ENCODE data around the gene PIK3R3. TPM values are rescaled to one million over a fixed set of nuclear protein-coding genes. Genes with fewer than 3 reads are reported as not detected.

Gene PIK3R3
- total RNA-seq, 1 experiment from 2014 or later: 12.4 TPM

DNA sequence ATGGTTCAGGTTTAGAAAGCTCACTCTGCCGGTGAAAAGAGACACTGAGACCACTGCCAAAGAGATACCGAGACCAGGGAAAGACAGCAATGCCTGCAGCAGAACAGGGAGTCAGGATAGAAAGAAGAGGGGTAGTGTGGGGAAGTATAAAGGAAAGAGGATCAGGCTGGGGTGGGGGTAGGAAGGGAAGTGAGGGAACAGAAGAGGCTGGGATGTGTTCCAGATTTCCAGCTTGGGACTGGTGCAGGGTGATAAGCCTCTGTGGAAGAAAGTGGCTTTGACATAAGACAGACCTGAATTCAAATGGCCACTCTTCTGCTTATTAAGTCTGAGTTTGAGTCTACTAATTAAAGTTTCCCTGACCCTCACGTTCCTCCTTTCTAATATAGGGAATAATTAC is 105.9 kb downstream of the PIK3R3 start:
- no peaks in the 10 kb centered on the region for H3K4me1 ChIP-seq (ENCODE audit: insufficient read depth, low read length)
- peak overlapping the region in 2 of 3 experiments; percentile 7 to 12; a peak in 1 of 7 replicates for H3K27ac Mint-ChIP-seq
- WGBS (ENCODE audit: extremely low coverage, insufficient read length, low lambda C conversion rate): no CpG with 5 or more reads among the region's 3 CpGs

More for the DNA sequence above, 105.9 kb downstream of the PIK3R3 start:
- Histone ChIP-seq H3K9ac (ENCODE audit: extremely low read depth, insufficient read length, low read length) (no peak overlapping the region), H3K18ac (ENCODE audit: insufficient read length, low read depth, low read length) (no peak overlapping the region), H3K27me3 (ENCODE audit: insufficient read depth, low read length) (no peaks in the 10 kb centered on the region), H2BK12ac (ENCODE audit: insufficient read length, low read depth, low read length) (no peak overlapping the region), H3K56ac (ENCODE audit: insufficient read length, low read depth, low read length) (no peak overlapping the region), H3K23me2 (ENCODE audit: insufficient read length, low read depth, low read length, poor library complexity, severe bottlenecking) (no peaks in the 10 kb centered on the region), H3K4ac (ENCODE audit: low read depth, low read length) (no peak overlapping the region), H4K5ac (ENCODE audit: insufficient read length, low read depth, low read length) (no peak overlapping the region), H3K79me2 (ENCODE audit: insufficient read depth, low read length) (no peaks in the 10 kb centered on the region), H3K27ac (ENCODE audit: insufficient read length, low read depth, low read length) (no peak overlapping the region), H3K14ac (ENCODE audit: insufficient read depth, low read length) (no peak overlapping the region), H3T11ph (ENCODE audit: low read length) (no peak overlapping the region), H2BK5ac (ENCODE audit: insufficient read length, low read length) (no peak overlapping the region), H3K23ac (ENCODE audit: insufficient read length, low read depth, low read length) (no peak overlapping the region), H3K4me2 (ENCODE audit: insufficient read depth, insufficient read length, low read length) (no peak overlapping the region), H2BK120ac (ENCODE audit: low read depth, low read length, poor library complexity, severe bottlenecking) (no peak overlapping the region), H4K91ac (ENCODE audit: insufficient read length, low read depth, low read length) (no peak overlapping the region), H3K79me1 (ENCODE audit: insufficient read depth, low read depth, low read length, poor library complexity, severe bottlenecking) (no peaks in the 10 kb centered on the region), H4K20me1 (ENCODE audit: control insufficient read depth, insufficient read depth, insufficient read length) (no peaks in the 10 kb centered on the region), H2BK15ac (ENCODE audit: low read depth, low read length) (no peak overlapping the region), H4K8ac (replicated peaks; ENCODE audit: insufficient read length, low read depth, low read length) (no peak overlapping the region), H2AK5ac (ENCODE audit: insufficient read length, low read length) (no peak overlapping the region), H2AFZ (ENCODE audit: low read length) (no peak overlapping the region), H2BK20ac (ENCODE audit: low read depth, low read length, poor library complexity, severe bottlenecking) (no peak overlapping the region), H3K9me3 (ENCODE audit: control insufficient read depth, low read depth, low read length) (no peaks in the 10 kb centered on the region)
- Mint-ChIP-seq H3K36me3 (ENCODE audit: insufficient read depth in 1 of 3, low read depth in 3 of 3) (peaks cover 35 to 68% (median 54%) of the 10 kb centered on the region in 3 experiments), H3K9me3 (no peaks in the 10 kb centered on the region), H3K4me1 (no peaks in the 10 kb centered on the region), H3K4me3 (no peak overlapping the region), H3K27me3 (ENCODE audit: low read depth) (no peaks in the 10 kb centered on the region)
- TF ChIP-seq, protein P1, sequence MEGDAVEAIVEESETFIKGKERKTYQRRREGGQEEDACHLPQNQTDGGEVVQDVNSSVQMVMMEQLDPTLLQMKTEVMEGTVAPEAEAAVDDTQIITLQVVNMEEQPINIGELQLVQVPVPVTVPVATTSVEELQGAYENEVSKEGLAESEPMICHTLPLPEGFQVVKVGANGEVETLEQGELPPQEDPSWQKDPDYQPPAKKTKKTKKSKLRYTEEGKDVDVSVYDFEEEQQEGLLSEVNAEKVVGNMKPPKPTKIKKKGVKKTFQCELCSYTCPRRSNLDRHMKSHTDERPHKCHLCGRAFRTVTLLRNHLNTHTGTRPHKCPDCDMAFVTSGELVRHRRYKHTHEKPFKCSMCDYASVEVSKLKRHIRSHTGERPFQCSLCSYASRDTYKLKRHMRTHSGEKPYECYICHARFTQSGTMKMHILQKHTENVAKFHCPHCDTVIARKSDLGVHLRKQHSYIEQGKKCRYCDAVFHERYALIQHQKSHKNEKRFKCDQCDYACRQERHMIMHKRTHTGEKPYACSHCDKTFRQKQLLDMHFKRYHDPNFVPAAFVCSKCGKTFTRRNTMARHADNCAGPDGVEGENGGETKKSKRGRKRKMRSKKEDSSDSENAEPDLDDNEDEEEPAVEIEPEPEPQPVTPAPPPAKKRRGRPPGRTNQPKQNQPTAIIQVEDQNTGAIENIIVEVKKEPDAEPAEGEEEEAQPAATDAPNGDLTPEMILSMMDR (conservative IDR thresholded peaks at IDR 0.05): no peak
- DNase-seq: no peak

Data from H9 (cell line).